ENCODE results near the gene LITAF.
"Not testable (repeated sequence)": the region's sequence is repeated elsewhere in the genome, so short reads cannot be mapped to it uniquely, and the experiment has no call there.

LITAF gene

GRCh38 chr16:11515540-11516430 lies 70.9 kb downstream of the LITAF start:
- DNase-seq, result no peak

DNA sequence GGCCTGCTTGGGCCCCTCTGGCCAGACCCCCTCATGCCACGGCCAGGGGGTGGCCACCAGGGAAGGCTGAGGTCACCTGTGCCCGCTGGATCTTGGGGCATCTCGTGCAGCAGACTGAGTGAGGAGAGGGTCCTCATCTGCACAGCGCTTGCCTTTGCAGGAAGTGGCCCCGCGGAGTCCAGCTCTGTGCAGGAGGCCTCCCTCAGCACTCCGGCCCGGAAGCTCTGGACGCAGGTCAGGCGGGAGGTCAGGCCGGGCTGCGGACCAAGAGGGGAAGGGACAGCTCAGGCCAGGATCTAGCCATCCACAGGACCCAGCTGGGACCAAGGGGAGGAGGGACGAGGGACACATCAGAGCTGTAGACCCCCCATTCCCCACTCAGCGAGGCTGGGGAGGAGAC lies 72.4 kb downstream of the LITAF start:
- no peak for DNase-seq

DNA sequence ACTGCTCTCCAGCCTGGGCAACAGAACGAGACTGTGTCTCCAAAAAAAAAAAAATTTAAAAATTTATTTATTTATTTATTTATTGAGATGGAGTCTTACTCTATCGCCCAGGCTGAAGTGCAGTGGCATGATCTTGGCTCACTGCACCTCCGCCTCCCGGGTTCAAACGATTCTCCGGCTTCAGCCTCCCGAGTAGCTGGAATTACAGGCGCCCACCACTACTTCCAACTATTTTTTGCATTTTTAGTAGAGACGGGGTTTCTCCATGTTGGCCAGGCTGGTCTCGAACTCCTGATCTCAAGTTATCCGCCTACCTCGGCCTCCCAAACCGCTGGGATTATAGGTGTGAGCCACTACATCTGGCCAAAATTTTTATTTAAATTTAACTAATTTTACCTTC lies 73.4 kb downstream of the LITAF start:
- not testable (repeated sequence) for DNase-seq

DNA sequence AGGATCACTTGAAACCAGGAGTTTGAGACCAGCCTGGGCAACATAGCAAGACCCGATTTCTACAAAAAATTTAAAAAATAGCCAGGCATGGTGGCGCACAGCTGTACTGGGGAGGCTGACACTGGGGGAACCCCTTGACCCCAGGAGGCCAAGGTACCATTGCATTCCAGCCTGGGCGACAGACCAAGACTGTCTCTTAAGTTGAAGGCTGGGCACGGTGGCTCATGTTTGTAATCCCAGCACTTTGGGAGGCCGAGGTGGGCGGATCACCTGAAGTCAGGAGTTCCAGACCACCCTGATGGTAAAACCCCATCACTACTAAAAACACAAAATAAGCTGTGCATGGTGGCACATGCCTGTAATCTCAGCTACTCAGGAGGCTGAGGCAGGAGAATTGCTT lies 74.9 kb downstream of the LITAF start:
- no peak for DNase-seq

- DNase-seq, result no peak
Observed at GRCh38 chr16:11511328-11511727, 75.4 kb downstream of the LITAF start.

GRCh38 chr16:11510178-11510973 lies 76.3 kb downstream of the LITAF start:
- no peak for DNase-seq

- DNase-seq, result no peak
Observed at GRCh38 chr16:11507991-11508390, 78.7 kb downstream of the LITAF start.

DNA sequence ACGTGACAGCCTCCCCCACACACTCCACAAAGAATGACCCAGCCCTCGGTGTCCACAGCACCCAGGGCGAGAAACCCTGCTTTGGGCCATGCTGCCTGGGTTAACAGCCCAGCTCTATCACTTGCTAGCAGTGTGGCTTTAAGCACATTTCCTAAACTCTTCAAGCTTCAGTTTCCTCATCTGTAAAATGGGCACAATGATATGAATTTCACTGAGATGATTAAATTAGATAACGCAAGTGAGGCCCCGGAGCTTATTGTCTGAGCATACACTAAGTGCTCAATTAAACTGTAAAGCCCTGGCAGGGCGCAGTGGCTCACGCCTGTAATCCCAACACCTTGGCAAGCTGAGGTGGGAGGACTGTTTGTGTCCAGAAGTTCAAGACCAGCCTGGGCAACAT lies 79.4 kb downstream of the LITAF start:
- DNase-seq, result no peak

GRCh38 chr16:11506741-11507305 lies 79.9 kb downstream of the LITAF start:
- DNase-seq, result no peak

DNA sequence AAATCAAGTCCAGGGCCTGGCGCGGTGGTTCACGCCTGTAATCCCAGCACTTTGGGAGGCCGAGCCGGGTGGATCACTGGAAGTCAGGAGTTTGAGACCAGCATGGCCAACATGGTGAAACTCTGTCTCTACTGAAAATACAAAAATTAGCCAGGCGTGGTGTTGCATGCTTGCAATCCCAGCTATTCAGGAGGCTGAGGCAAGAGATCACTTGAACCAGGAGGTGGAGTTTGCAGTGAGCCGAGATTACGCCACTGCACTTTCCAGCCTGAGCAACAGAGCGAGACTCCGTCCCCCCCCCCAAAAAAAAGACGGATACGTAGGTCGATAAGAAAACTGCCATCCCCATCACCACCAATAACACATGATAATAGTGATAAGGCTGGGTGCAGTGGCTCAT lies 82.5 kb downstream of the LITAF start:
- DNase-seq, result not testable (repeated sequence)

- no peak for DNase-seq
Observed at GRCh38 chr16:11503566-11503965, 83.2 kb downstream of the LITAF start.

DNA sequence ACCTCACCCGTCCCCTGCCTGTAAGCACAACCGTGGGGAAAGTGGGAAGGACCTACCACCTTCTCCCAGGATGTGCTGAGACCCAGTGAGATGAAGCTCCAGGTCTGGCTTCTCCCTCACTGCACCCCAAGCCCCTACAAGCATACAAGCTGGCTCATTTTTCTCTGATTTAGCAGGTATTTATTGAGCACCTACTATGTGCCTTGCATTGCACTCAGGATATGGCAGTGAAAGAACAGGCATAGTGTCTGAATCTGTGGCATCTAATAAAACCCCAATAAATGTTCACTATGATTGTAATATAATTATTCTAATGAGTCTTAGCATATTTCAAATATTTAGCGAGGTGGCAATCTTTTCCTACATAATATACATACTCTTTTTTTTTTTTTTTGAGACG lies 84.5 kb downstream of the LITAF start:
- no peak for DNase-seq

GRCh38 chr16:11501632-11502031 lies 85.1 kb downstream of the LITAF start:
- no peak for DNase-seq

- no peak for DNase-seq
Observed at GRCh38 chr16:11500700-11501346, 85.9 kb downstream of the LITAF start.

DNA sequence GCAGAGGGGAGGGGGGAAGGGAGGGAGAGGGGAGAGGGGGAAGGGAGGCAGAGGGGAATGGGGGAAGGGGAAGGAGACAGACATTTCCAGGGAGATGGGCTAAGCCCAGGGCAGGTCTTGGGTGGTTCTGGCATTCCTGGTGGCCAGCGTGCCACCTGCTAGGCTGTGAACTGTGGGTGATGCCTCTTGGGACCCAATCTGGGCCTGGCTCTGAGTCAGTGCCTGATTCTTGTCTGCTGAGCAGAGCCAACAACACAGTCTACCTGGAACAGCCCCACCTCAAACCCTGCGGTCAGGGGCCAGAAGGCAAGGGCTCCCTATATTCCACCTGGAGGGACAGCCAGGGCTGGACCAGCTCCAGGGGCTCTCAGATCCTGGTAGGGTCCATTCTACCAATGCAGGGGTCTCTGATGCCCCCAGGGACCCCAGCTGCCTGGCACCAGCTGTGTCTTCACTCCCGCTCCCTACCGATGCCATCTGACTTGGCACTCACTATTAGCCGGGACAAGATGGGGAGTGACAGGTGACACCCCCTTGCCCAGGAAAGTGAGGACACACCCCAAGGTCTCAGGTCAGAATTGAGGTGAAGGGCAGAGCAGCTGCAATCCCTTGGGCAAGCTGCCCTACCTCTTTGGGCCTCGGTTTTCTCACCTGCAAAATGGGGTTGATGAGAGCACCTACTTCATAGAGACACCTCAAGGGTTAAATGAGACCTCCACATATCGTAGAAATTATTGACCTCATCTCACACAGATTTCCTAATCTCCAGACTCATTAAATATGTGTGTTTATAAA lies 87.2 kb downstream of the LITAF start:
- no peak for DNase-seq

DNA sequence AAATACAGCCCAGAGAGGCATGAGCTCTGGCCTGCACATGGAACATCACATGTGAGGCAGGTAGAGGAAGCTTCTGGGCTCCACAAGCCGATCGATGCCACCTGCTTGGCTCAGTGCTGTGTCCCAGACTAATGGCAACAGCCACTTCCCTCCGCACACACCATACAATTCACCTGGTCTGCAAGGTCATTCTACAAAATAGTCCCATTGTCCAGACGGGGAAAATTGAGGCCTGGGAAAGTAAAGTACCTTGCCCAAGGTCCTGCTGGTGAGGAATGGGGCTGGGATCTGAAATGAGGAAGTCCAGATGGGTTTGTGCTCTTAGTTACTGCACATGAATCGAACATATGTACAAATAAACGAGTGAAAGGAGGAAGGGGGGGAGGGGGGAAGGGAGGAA lies 88.0 kb downstream of the LITAF start:
- DNase-seq, result no peak

DNA sequence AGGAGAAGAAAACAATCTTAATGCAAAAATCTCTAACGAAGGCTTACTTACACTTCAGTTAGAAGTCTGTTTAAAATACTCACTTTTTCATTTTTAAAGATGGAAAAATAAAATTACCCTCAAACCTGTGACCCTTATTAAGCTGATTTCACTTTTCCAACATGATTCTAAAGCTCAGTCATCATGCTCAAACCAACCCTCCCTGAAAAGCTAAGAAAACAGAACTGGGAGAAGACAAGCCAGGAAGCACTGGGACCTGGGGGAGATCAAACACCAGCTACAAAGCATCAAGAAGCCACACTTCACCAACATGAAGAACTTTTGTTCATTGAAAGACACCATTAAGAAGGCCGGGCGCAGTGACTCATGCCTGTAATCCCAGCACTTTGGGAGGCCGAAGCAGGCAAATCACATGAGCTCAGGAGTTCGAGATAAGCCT lies 88.8 kb downstream of the LITAF start:
- no peak for DNase-seq

All from stimulated activated CD4-positive, alpha-beta T cell treated with anti-CD3 and anti-CD28 coated beads, Interleukin-4, amount 100 ng/mL, for 24 hours (primary cell).